HEK293T (cell line): ENCODE results near the gene UBE2B.

Experiments used
- ARNT ChIP-seq: fragments of 450-650 bp; IDR thresholded peaks from 2 replicates; pipeline ENCODE4 v1.6.1; 2017; ENCODE audit warnings: mild to moderate bottlenecking
- BHLHE40 ChIP-seq: fragments of 450-650 bp; IDR thresholded peaks from 2 replicates; pipeline ENCODE4 v1.6.1; 2016; ENCODE audit warnings: mild to moderate bottlenecking, moderate library complexity, borderline replicate concordance
- FOXA1 ChIP-seq: fragments of 450-650 bp; IDR thresholded peaks from 2 replicates; pipeline ENCODE4 v1.6.1; 2016; ENCODE audit warnings: mild to moderate bottlenecking
- FOXK2 ChIP-seq: fragments of 450-650 bp; IDR thresholded peaks from 2 replicates; pipeline ENCODE4 v1.6.1; 2016; ENCODE audit warnings: mild to moderate bottlenecking
- NFRKB ChIP-seq: fragments of 450-650 bp; IDR thresholded peaks from 2 replicates; pipeline ENCODE4 v1.6.1; 2016; ENCODE audit warnings: mild to moderate bottlenecking, moderate library complexity
- SP1 ChIP-seq: fragments of 450-650 bp; IDR thresholded peaks from 2 replicates; pipeline ENCODE4 v1.6.1; 2017
- SUZ12 ChIP-seq: fragments of 450-650 bp; IDR thresholded peaks from 2 replicates; pipeline ENCODE4 v1.6.1; 2016; ENCODE audit warnings: mild to moderate bottlenecking
- TARDBP ChIP-seq: fragments of 450-650 bp; IDR thresholded peaks from 2 replicates; pipeline ENCODE4 v1.6.1; 2016
- ZNF384 ChIP-seq: fragments of 450-650 bp; IDR thresholded peaks from 2 replicates; pipeline ENCODE4 v1.6.1; 2016

DNA sequence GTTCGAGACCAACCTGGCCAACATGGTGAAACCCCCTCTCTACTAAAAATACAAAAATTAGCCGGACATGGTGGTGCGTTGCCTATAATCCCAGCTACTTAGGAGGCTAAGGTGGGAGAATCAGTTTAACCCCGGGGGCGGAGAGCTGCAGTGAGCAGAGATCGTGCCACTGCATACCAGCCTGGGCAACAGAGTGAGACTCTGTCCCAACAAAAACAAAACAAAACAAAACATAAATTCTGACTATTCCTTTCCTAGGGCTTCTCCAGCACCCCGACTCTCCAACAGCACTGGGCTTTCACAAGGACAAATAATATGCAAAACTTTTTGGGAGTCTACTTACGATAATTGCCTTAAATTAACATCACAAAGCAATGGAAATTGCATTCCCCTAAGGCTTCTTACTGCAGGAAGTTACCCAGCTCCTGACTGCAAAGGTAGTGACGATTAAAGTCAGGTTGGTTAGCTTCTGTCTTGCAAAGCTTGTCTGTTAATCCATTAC lies 56.2 kb downstream of the UBE2B start:
- TF ChIP-seq BHLHE40 (no peak), TARDBP (no peak), FOXK2 (no peak), ARNT (no peak), ZNF384 (no peak), SUZ12 (no peak), SP1 (no peak), NFRKB (no peak), FOXA1 (no peak)
